ENCODE measurements around the gene MANBA. TPM values are rescaled to one million over a fixed set of nuclear protein-coding genes. Genes with fewer than 3 reads are reported as not detected.

MANBA gene
- total and polyA plus RNA-seq, 2 of the 13 experiments (the other 11 are each of a cell fraction or from before 2014, with no cell fraction given) = 11.7 to 33.3 TPM

DNA sequence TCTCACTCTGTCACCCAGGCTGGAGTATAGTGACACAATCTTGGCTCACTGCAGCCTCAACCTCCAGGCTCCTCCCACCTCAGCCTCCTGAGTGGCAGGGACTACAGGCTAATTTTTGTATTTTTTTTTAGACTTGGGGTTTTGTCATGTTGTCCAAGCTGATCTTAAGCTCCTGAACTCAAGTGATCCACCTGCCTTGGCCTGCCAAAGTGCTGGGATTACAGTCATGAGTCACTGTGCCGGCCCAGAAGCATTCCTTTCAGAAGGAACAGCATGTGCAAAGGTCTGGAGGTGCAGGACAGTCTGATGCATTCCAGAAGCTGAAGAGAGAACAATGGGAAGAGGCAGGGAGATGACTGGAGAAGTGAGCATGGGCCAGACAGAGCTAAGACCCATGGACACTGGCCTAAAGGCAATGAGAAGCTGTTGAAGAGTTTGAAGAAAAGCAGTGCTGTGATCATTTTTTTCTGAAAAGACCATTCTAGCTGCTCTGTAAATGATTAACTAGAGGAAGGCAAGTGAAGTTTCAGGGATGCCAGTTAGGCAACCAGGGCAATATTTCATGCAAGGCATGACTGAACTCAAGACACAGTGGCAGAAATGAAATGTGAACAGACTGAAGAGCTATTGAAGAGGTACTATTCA, 43.2 kb downstream of the MANBA start (continued):
- TF ChIP-seq GTF3A (CRISPR knock-in tag; conservative IDR thresholded peaks at IDR 0.05) (no peak), POLR2A (IDR thresholded peaks at IDR 0.05; ENCODE audit: insufficient read depth in 1 of 2, low read depth in 2 of 2, low read length in 2 of 2) (no peak), ZNF747 (CRISPR knock-in tag; IDR thresholded peaks at IDR 0.05; ENCODE audit: borderline replicate concordance) (no peak), ZBTB7B (CRISPR knock-in tag; IDR thresholded peaks at IDR 0.05) (no peak; the same call in 1 of the 2 replicates), ZFP36L1 (CRISPR knock-in tag; IDR thresholded peaks at IDR 0.05) (no peak), ZNF501 (CRISPR knock-in tag; IDR thresholded peaks at IDR 0.05) (no peak), KAT8 (CRISPR knock-in tag; IDR thresholded peaks at IDR 0.05) (no peak; the same call in 1 of the 2 replicates), ZNF260 (CRISPR knock-in tag; IDR thresholded peaks at IDR 0.05; ENCODE audit: borderline replicate concordance, low read depth) (no peak), MED8 (CRISPR knock-in tag; IDR thresholded peaks at IDR 0.05; ENCODE audit: insufficient replicate concordance) (no peak), FOXJ3 (CRISPR knock-in tag; IDR thresholded peaks at IDR 0.05; ENCODE audit: borderline replicate concordance) (no peak), NFKBIZ (CRISPR knock-in tag; IDR thresholded peaks at IDR 0.05) (no peak), PAWR (CRISPR knock-in tag; IDR thresholded peaks at IDR 0.05; ENCODE audit: borderline replicate concordance) (no peak), RCOR2 (CRISPR knock-in tag; IDR thresholded peaks at IDR 0.05) (peak; percentile 62; the same call in 1 of the 2 replicates), ZNF556 (CRISPR knock-in tag; IDR thresholded peaks at IDR 0.05; ENCODE audit: borderline replicate concordance) (peak; percentile 64; the same call in 1 of the 2 replicates), SALL1 (CRISPR knock-in tag; IDR thresholded peaks at IDR 0.05) (peak; percentile 69)
- TF ChIP-seq, protein P1, sequence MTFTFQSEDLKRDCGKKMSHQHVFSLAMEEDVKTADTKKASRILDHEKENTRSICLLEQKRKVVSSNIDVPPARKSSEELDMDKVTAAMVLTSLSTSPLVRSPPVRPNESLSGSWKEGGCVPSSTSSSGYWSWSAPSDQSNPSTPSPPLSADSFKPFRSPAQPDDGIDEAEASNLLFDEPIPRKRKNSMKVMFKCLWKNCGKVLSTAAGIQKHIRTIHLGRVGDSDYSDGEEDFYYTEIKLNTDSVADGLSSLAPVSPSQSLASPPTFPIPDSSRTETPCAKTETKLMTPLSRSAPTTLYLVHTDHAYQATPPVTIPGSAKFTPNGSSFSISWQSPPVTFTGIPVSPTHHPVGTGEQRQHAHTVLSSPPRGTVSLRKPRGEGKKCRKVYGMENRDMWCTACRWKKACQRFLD (CRISPR knock-in tag; IDR thresholded peaks at IDR 0.05; ENCODE audit: borderline replicate concordance) = no peak
- TF ChIP-seq, protein P2, sequence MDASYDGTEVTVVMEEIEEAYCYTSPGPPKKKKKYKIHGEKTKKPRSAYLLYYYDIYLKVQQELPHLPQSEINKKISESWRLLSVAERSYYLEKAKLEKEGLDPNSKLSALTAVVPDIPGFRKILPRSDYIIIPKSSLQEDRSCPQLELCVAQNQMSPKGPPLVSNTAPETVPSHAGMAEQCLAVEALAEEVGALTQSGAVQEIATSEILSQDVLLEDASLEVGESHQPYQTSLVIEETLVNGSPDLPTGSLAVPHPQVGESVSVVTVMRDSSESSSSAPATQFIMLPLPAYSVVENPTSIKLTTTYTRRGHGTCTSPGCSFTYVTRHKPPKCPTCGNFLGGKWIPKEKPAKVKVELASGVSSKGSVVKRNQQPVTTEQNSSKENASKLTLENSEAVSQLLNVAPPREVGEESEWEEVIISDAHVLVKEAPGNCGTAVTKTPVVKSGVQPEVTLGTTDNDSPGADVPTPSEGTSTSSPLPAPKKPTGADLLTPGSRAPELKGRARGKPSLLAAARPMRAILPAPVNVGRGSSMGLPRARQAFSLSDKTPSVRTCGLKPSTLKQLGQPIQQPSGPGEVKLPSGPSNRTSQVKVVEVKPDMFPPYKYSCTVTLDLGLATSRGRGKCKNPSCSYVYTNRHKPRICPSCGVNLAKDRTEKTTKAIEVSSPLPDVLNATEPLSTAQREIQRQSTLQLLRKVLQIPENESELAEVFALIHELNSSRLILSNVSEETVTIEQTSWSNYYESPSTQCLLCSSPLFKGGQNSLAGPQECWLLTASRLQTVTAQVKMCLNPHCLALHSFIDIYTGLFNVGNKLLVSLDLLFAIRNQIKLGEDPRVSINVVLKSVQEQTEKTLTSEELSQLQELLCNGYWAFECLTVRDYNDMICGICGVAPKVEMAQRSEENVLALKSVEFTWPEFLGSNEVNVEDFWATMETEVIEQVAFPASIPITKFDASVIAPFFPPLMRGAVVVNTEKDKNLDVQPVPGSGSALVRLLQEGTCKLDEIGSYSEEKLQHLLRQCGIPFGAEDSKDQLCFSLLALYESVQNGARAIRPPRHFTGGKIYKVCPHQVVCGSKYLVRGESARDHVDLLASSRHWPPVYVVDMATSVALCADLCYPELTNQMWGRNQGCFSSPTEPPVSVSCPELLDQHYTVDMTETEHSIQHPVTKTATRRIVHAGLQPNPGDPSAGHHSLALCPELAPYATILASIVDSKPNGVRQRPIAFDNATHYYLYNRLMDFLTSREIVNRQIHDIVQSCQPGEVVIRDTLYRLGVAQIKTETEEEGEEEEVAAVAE (CRISPR knock-in tag; IDR thresholded peaks at IDR 0.05; ENCODE audit: borderline replicate concordance) = no peak
- TF ChIP-seq, protein P3, sequence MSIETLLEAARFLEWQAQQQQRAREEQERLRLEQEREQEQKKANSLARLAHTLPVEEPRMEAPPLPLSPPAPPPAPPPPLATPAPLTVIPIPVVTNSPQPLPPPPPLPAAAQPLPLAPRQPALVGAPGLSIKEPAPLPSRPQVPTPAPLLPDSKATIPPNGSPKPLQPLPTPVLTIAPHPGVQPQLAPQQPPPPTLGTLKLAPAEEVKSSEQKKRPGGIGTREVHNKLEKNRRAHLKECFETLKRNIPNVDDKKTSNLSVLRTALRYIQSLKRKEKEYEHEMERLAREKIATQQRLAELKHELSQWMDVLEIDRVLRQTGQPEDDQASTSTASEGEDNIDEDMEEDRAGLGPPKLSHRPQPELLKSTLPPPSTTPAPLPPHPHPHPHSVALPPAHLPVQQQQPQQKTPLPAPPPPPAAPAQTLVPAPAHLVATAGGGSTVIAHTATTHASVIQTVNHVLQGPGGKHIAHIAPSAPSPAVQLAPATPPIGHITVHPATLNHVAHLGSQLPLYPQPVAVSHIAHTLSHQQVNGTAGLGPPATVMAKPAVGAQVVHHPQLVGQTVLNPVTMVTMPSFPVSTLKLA (IDR thresholded peaks at IDR 0.05) = no peak
- TF ChIP-seq, protein P4, sequence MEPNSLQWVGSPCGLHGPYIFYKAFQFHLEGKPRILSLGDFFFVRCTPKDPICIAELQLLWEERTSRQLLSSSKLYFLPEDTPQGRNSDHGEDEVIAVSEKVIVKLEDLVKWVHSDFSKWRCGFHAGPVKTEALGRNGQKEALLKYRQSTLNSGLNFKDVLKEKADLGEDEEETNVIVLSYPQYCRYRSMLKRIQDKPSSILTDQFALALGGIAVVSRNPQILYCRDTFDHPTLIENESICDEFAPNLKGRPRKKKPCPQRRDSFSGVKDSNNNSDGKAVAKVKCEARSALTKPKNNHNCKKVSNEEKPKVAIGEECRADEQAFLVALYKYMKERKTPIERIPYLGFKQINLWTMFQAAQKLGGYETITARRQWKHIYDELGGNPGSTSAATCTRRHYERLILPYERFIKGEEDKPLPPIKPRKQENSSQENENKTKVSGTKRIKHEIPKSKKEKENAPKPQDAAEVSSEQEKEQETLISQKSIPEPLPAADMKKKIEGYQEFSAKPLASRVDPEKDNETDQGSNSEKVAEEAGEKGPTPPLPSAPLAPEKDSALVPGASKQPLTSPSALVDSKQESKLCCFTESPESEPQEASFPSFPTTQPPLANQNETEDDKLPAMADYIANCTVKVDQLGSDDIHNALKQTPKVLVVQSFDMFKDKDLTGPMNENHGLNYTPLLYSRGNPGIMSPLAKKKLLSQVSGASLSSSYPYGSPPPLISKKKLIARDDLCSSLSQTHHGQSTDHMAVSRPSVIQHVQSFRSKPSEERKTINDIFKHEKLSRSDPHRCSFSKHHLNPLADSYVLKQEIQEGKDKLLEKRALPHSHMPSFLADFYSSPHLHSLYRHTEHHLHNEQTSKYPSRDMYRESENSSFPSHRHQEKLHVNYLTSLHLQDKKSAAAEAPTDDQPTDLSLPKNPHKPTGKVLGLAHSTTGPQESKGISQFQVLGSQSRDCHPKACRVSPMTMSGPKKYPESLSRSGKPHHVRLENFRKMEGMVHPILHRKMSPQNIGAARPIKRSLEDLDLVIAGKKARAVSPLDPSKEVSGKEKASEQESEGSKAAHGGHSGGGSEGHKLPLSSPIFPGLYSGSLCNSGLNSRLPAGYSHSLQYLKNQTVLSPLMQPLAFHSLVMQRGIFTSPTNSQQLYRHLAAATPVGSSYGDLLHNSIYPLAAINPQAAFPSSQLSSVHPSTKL (CRISPR knock-in tag; IDR thresholded peaks at IDR 0.05) = peak; percentile 48
